K562 (cell line): ENCODE results near the gene ERBB3. TPM values are rescaled to one million over a fixed set of nuclear protein-coding genes. Genes with fewer than 3 reads are reported as not detected.

Experiments used
- ATAC-seq: fragments of 200-7000 bp; cut with Tn5 transposase; 3 replicates; pipeline ENCODE4 v1.9.1; 2020; ENCODE audit warnings: moderate library complexity
- BruUV-seq: library from RNA; stranded (reverse); fragments of 400-500 nt; replicated peaks from 2 replicates; lab custom pipeline; 2021; lab: Mats Ljungman, UMichigan
- CTCF ChIA-PET: fragments of 300-600 bp; formaldehyde crosslinking; extraction: SDS; loops from one replicate; lab custom pipeline; 2021; ENCODE audit warnings: low intra/inter-chr PET ratio; lab: Yijun Ruan, JAX
- POLR2A ChIA-PET: fragments of 300-600, 350-650 bp; sonication (Branson Sonifier 250); formaldehyde crosslinking; extraction: SDS; loops from one replicate; lab custom pipeline; 2021; ENCODE audit warnings: antibody characterized with exemption, inconsistent platforms; lab: Yijun Ruan, JAX
- DNase-seq, 4 experiments: peaks; one replicate each; pipeline versions ENCODE4 v3.0.0 to v3.0.0-alpha.2; 2011 to 2018; ENCODE audit warnings: low spot score in 3 of 4, mixed read lengths in 3 of 4; ENCODE audit errors: extremely low read depth in 1 of 4
- FAIRE-seq: peaks from 2 replicates; lab custom pipeline; 2011; peaks lifted over from hg19 to GRCh38; lab: Jason Lieb, UNC
- H2AFZ ChIP-seq: 2 replicates; pipeline ENCODE4 v1.6.0; 2011; ENCODE audit warnings: low read depth, low read length, control low read depth, inconsistent platforms
- H3K27ac ChIP-seq: fragments of 200-600 bp; 3 replicates; pipeline ENCODE4 v1.8.0; 2011; ENCODE audit warnings: low read depth, mild to moderate bottlenecking, control low read depth, inconsistent platforms, low read length, moderate library complexity, mixed read lengths; ENCODE audit errors: extremely low read depth
- H3K27me3 ChIP-seq, 2 experiments: fragments of 300-600 bp in 1 of 2; 2 replicates in 1 of 2; 3 replicates in 1 of 2; pipeline versions ENCODE4 v1.6.0 to v1.8.0; 2011; ENCODE audit warnings: inconsistent platforms in 2 of 2, low read length in 2 of 2, mild to moderate bottlenecking in 1 of 2, mixed read lengths in 1 of 2, moderate library complexity in 1 of 2; ENCODE audit not compliant: control insufficient read depth in 2 of 2, insufficient read depth in 2 of 2
- H3K36me3 ChIP-seq: fragments of 300-600 bp; 3 replicates; pipeline ENCODE4 v1.8.0; 2011; ENCODE audit warnings: mild to moderate bottlenecking, low read length, inconsistent platforms; ENCODE audit not compliant: control insufficient read depth, insufficient read depth
- H3K4me1 ChIP-seq, 2 experiments: fragments of 200-600 bp in 1 of 2; replicated peaks in 1 of 2; 2 replicates in 1 of 2; 3 replicates in 1 of 2; pipeline versions ENCODE4 v1.5.1 to v1.8.0; 2011; ENCODE audit warnings: inconsistent platforms in 2 of 2, low read length in 2 of 2, mild to moderate bottlenecking in 1 of 2, mixed read lengths in 1 of 2, moderate library complexity in 1 of 2; ENCODE audit not compliant: control insufficient read depth in 2 of 2, insufficient read depth in 2 of 2
- H3K4me2 ChIP-seq: 2 replicates; pipeline ENCODE4 v1.6.1; 2011; ENCODE audit warnings: low read length, control low read depth, inconsistent platforms, mixed read lengths; ENCODE audit not compliant: insufficient read depth
- H3K4me3 ChIP-seq: fragments of 200-600 bp; sonication (generic), shearing (Covaris generic); 2 replicates; pipeline ENCODE4 v1.5.1; 2016; ENCODE audit warnings: control low read depth, inconsistent platforms
- H3K79me2 ChIP-seq: fragments of 200-600 bp; 3 replicates; pipeline ENCODE4 v1.8.0; 2011; ENCODE audit warnings: low read length, inconsistent platforms; ENCODE audit not compliant: control insufficient read depth, insufficient read depth
- H3K9ac ChIP-seq, 2 experiments: 2 replicates each; pipeline versions ENCODE4 v1.6.0 to v1.6.1; 2011; ENCODE audit warnings: low read depth in 2 of 2, low read length in 2 of 2, control low read depth in 1 of 2, inconsistent platforms in 1 of 2, mild to moderate bottlenecking in 1 of 2, mixed read lengths in 1 of 2; ENCODE audit not compliant: insufficient read depth in 1 of 2
- H3K9me1 ChIP-seq: one replicate; pipeline ENCODE4 v1.6.0; 2011; ENCODE audit warnings: inconsistent platforms, mild to moderate bottlenecking, low read length, moderate library complexity; ENCODE audit not compliant: control insufficient read depth, insufficient read depth
- H3K9me3 ChIP-seq: replicated peaks from 2 replicates; pipeline ENCODE4 v1.5.1; 2011; ENCODE audit warnings: low read depth, low read length, inconsistent platforms; ENCODE audit not compliant: control insufficient read depth, insufficient read depth
- H4K20me1 ChIP-seq: replicated peaks from 2 replicates; pipeline ENCODE4 v1.6.1; 2011; ENCODE audit warnings: low read length, inconsistent platforms, mixed read lengths; ENCODE audit not compliant: control insufficient read depth, insufficient read depth
- CBX8 ChIP-seq: fragments of 200-600 bp; sonication (generic); IDR thresholded peaks from 2 replicates; pipeline ENCODE4 v1.6.1; 2012; ENCODE audit warnings: borderline replicate concordance, mixed run types, low read depth, mild to moderate bottlenecking, moderate library complexity, mixed read lengths, low read length, control low read depth, inconsistent platforms; ENCODE audit not compliant: poor library complexity, severe bottlenecking; ENCODE audit errors: extremely low read depth
- HMG20B ChIP-seq: fragments of 250-450 bp; sonication (Bioruptor Pico); IDR thresholded peaks from 2 replicates; pipeline ENCODE4 v1.5.0; 2021; ENCODE audit warnings: mild to moderate bottlenecking
- PATZ1 ChIP-seq: fragments of 250-450 bp; sonication (Bioruptor Pico); IDR thresholded peaks from 2 replicates; pipeline ENCODE4 v1.5.0; 2020; ENCODE audit warnings: mild to moderate bottlenecking, borderline replicate concordance
- RFX5 ChIP-seq: IDR thresholded peaks from 2 replicates; pipeline ENCODE4 v1.6.1; 2011; ENCODE audit warnings: low read depth, mild to moderate bottlenecking, improper control_type of control experiment, low read length
- ZBTB11 ChIP-seq, 3 experiments: fragments of 200-800 bp in 1 of 3; fragments of 250-450 bp in 1 of 3; fragments of 450-650 bp in 1 of 3; sonication (Bioruptor Pico) in 1 of 3; sonication (Bioruptor generic) in 1 of 3; formaldehyde crosslinking in 1 of 3; IDR thresholded peaks; 2 replicates each; pipeline versions ENCODE4 v1.6.1 to v1.8.0; 2016 to 2022; ENCODE audit warnings: mild to moderate bottlenecking in 2 of 3, missing genetic modification characterization in 2 of 3, missing compliant biosample characterization in 1 of 3, moderate library complexity in 1 of 3
- ZBTB34 ChIP-seq: fragments of 250-450 bp; sonication (Bioruptor Pico); IDR thresholded peaks from 2 replicates; pipeline ENCODE4 v1.8.0; 2021; ENCODE audit warnings: mild to moderate bottlenecking, moderate library complexity
- ZKSCAN1 ChIP-seq: fragments of 150-350 bp; IDR thresholded peaks from 2 replicates; pipeline ENCODE4 v1.6.1; 2016; ENCODE audit warnings: low read depth, low read length
- ZNF253 ChIP-seq: fragments of 250-450 bp; sonication (Bioruptor Pico); conservative IDR thresholded peaks from 2 replicates; pipeline ENCODE4 v1.6.1; 2021; ENCODE audit warnings: mild to moderate bottlenecking
- WGBS: fragments of 100-300 bp; shearing (Covaris generic); methylation state at CpG from one replicate; pipeline ENCODE4 v1.1.6; 2016; ENCODE audit warnings: low coverage, mixed read lengths; ENCODE audit not compliant: insufficient coverage; ENCODE audit errors: missing lambda C conversion rate; 5-methylcytosine and 5-hydroxymethylcytosine counted together
- in situ Hi-C: fragments of 300-500 bp; cut with MboI; formaldehyde crosslinking; loops from 4 replicates; pipeline ENCODE4 v1.15.0; 2018; ENCODE audit warnings: inconsistent platforms, mixed read lengths
- intact Hi-C: fragments of 100-400 bp; cut with micrococcal nuclease; formaldehyde crosslinking; loops from 2 replicates; pipeline ENCODE4 v1.14.2; 2022
- polyA plus RNA-seq, 8 experiments: library from polyadenylated mRNA; depleted of rRNA in 4 of 8; stranded (reverse) in 5 of 8; unstranded in 3 of 8; fragments of >200 nt; fragmentation: Nextera tagmentation in 2 of 8; fragmentation: Illumina TruSeq in 1 of 8; extraction: Ambion mirVana in 2 of 8; extraction: Trizol in 1 of 8; gene quantifications; 2 replicates each; pipeline versions ENCODE4 v1.2.1 to v1.2.3, GENCODE V29; 2011 to 2014; ENCODE audit warnings: inconsistent platforms in 1 of 8, missing spikeins in 1 of 8
- total RNA-seq, 7 experiments: library from RNA; depleted of rRNA in 6 of 7; stranded (reverse); fragments of >200 nt in 6 of 7; fragmentation: Illumina TruSeq in 2 of 7; extraction: Trizol in 2 of 7; gene quantifications; 2 replicates each; pipeline versions ENCODE4 v1.2.1 to v1.2.3, GENCODE V29; 2011 to 2021; ENCODE audit warnings: low replicate concordance in 1 of 7
- TF ChIP-seq, protein P1 (sequence below): fragments of 250-450 bp; sonication (Bioruptor Pico); IDR thresholded peaks from 2 replicates; pipeline ENCODE4 v1.8.0; 2022; ENCODE audit warnings: moderate library complexity, mild to moderate bottlenecking, inconsistent platforms

The ERBB3 gene
- total and polyA plus RNA-seq, 9 of the 15 experiments (the other 6 are each of a cell fraction or from before 2014, with no cell fraction given) = 1.5 to 5.4 (median 3.8) TPM

- ChIA-PET CTCF (interaction anchor here (0.6 to 3.8 kb wide), 7 partner anchors 70 to 188 kb away, joined by 3 to 36 read pairs (median 6); partner anchors contain the start of genes ANKRD52, NABP2 and SMARCC2), POLR2A (interaction anchor here (0.6 to 5.3 kb wide), 37 partner anchors 10 to 1833 kb away, joined by 3 to 125 read pairs (median 4); partner anchors contain the start of genes COQ10A, ESYT1, ITGA7 and MYL6)
- no peaks in the 10 kb centered on the region for H3K9me1 ChIP-seq
- ATAC-seq = peak; percentile 88
- peak within 1 kb of the TSS; percentile 97 for H3K27ac ChIP-seq
- intact Hi-C loops = loop anchor here (1.0 to 5.0 kb wide), 5 partner anchors 33 to 519 kb away; partner anchors contain the start of genes ANKRD52, CS and MYL6
- no TSS peak for BruUV-seq
- FAIRE-seq = peak; percentile 99
- peak within 1 kb of the TSS; percentile 59 for H3K4me3 ChIP-seq
- WGBS = under 1% methylated on average over 59 of the region's 61 CpGs
- in situ Hi-C loops = no loop called here
- peak within 1 kb of the TSS; percentile 93 to 97 for H3K9ac ChIP-seq
- H3K4me2 ChIP-seq = peak within 1 kb of the TSS; percentile 95
- H4K20me1 ChIP-seq = no peaks in the 10 kb centered on the region
- DNase-seq = peak; percentile 87 to 100 (median 90)
- H3K36me3 ChIP-seq = peaks cover 40% of the 10 kb centered on the region
- peaks cover 16 to 17% of the 10 kb centered on the region in 2 experiments for H3K4me1 ChIP-seq
- H3K9me3 ChIP-seq = peaks cover 6% of the 10 kb centered on the region
- H3K79me2 ChIP-seq = peaks cover 28% of the 10 kb centered on the region
- no peaks in the 10 kb centered on the region for H3K27me3 ChIP-seq
- peak within 1 kb of the TSS; percentile 82 for H2AFZ ChIP-seq
- TF ChIP-seq, protein P1, sequence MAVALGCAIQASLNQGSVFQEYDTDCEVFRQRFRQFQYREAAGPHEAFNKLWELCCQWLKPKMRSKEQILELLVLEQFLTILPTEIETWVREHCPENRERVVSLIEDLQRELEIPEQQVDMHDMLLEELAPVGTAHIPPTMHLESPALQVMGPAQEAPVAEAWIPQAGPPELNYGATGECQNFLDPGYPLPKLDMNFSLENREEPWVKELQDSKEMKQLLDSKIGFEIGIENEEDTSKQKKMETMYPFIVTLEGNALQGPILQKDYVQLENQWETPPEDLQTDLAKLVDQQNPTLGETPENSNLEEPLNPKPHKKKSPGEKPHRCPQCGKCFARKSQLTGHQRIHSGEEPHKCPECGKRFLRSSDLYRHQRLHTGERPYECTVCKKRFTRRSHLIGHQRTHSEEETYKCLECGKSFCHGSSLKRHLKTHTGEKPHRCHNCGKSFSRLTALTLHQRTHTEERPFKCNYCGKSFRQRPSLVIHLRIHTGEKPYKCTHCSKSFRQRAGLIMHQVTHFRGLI (CRISPR knock-in tag) = no peak
- no peak for TF ChIP-seq RFX5
- peak; percentile 85; the same call in 1 of the 2 replicates for TF ChIP-seq PATZ1 (CRISPR knock-in tag)
- peak in 1 of 3 experiments; percentile 88; a peak in 3 of 6 replicates for TF ChIP-seq ZBTB11 (CRISPR knock-in tag; IDR thresholded peaks at IDR 0.05)
- peak; percentile 88 for TF ChIP-seq ZNF253 (CRISPR knock-in tag)
- no peak for TF ChIP-seq HMG20B (CRISPR knock-in tag)
- TF ChIP-seq ZBTB34 (CRISPR knock-in tag) = no peak
- no peak; the same call in 1 of the 2 replicates for TF ChIP-seq ZKSCAN1
- no peak for TF ChIP-seq CBX8
Measured at GRCh38 chr12:56117778-56118687, 38.1 kb downstream of the ERBB3 start, which contains the start of gene ZC3H10. TSS of gene ZC3H10 (plus strand) at chr12:56118266. CDS start at chr12:56120563, 2,297 bp downstream.
